Posterior cingulate gyrus (tissue), 11 donors: Measurements from ENCODE around the gene LXN.

Experiments used
- DNase-seq, 10 donors: peaks; one replicate each; pipeline versions ENCODE4 v3.0.0 to v3.0.0-alpha.2; 2020 to 2021; ENCODE audit warnings: mixed read lengths in 3 of 10
- intact Hi-C: fragments of 100-400 bp; cut with DNase I; formaldehyde crosslinking; loops from one replicate; pipeline ENCODE4 v1.15.1; 2023

Gene LXN

DNA sequence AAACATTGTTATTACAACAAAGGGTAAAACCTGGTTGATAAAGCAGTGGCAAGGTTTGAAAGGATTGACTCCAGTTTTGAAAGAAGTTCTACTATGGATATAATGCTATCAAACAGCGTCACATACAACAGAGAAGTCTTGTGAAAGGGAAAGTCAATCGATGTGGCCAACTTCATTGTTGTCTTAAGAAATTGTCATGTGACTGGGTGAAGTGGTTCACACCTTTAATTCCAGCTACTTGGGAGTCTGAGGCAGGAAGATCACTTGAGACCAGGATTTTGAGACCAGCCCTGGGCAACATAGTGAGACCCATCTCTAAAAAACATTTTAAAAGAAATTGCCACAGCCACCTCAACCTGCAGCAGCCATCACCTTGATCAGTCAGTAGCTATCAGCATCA lies 6.2 kb upstream of the LXN start:
- DNase-seq: no peak
- intact Hi-C loops: no loop called here

DNA sequence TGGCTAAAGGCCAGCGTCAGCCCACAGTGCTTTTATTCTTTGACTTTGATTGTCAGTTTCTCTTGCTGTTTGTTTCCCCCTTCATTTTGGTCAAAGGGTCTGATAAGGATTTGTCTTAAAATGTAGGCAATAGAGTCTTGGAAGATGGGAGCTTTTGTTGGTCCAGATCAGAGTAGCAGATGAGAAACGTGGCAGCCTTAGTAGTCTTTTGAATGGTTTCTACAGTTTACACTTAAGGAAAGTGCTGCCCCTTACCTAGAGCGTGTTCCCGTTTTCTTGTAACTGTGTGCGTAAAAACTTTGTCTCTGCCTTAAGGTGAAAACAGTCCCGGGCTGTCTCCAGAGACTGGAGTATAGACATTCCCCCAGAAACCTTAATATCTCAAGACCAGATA lies 630 bp downstream of the LXN start:
- intact Hi-C loops: no loop called here
- DNase-seq: no peak

- intact Hi-C loops: no loop called here
- DNase-seq: no peak
Measured at GRCh38 chr3:158668506-158668905, 3.9 kb downstream of the LXN start.

DNA sequence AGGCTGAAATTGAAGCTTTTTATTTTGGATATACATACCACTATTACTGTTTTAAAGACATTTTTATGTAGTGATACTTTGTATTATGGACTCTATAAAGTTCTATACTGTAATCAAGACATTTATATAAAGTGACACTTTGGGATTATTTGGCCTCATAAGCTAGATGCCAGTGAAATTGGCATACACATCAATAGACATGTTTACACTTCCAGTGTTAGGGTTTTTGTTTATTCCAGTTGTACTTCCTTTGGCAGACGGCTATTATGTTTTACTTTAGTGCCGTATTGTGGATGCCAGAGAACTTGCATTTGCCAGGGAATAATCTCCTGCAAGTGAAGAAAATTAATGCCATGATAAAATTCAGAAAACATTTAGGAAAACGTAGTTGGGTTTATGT lies 6.0 kb downstream of the LXN start:
- intact Hi-C loops: no loop called here
- no peak for DNase-seq

- intact Hi-C loops: no loop called here
Measured at GRCh38 chr3:158663832-158664231, 8.6 kb downstream of the LXN start.

DNA sequence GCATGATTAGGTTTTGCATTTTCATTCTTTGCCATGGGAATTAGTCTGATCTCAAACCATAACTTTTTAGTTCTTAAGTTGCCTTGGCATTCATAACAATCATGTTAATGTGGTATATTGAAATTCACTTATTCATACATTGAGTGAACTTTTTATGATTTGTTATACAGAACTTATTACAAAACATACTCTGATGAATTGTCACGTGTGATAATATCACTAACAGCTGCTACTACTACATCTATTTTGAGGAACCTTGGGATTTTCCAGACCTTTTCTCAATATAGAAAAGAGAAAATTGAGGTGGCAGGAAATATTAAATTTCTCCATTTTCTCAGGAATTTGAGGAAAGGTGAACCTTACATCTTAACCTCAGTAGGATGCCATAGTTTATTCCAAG lies 9.2 kb downstream of the LXN start:
- intact Hi-C loops: no loop called here
- DNase-seq: no peak

More at GRCh38 chr3:158663832-158664231, 8.6 kb downstream of the LXN start:
- DNase-seq: no peak

DNA sequence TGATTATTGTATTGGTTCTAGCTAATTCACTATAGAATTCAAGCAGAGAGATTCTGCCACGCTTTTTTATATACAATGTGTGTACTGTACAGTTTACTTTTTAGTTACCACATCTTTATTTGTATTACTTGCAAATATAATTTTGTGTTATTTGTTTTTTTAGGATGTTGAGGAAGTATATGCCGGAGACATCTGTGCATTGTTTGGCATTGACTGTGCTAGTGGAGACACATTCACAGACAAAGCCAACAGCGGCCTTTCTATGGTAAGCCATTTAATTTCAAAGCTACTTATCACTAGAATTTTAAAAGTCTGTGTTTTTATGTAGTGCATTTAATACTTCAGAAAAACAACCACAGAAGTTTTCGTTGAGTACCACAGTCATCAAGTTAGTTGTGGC lies 11.7 kb downstream of the LXN start:
- intact Hi-C loops: no loop called here

DNA sequence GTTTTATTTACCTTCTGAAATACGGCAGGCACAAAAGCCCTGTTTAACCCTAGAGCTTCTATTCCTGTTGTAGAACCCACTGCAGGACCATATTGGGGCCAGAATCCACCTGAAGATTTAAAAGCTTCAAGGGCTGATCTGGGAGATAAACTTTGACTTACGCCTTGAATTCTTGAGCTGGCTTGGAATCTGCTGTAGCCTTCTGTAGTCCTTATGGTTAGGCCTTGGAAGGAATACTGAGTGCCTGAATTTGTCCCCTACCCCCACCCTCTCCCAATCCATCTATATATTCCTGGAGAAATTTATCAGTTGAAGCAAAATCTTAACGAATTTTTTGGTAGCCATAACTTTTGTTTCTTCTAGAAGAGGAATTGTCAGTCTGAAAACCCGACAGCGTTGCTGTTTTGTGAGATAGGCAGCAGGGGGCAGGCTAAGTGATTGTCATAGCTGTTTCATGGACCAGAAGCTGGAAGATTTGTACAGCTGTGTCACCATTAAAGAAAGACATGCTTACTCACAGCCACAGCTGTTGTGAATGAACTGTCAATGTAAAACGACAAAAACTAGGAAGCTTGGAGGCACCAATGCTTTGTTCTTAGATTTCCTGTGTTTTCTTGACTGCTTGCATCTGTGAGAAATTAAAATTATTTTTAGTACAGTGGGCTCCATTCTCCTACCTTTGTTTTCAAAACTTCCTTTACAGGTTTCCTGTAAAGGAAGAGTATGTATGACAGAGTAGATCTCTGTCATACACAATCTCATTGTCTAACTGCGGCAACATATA lies 12.8 kb downstream of the LXN start:
- peak in 6 of 10 donors; percentile 25 to 93 (median 52) for DNase-seq
- intact Hi-C loops: loop anchor here (2.0 kb wide), 1 partner anchor 131 kb away; no protein-coding TSS in a partner anchor

More for the DNA sequence above, 11.7 kb downstream of the LXN start:
- no peak for DNase-seq

DNA sequence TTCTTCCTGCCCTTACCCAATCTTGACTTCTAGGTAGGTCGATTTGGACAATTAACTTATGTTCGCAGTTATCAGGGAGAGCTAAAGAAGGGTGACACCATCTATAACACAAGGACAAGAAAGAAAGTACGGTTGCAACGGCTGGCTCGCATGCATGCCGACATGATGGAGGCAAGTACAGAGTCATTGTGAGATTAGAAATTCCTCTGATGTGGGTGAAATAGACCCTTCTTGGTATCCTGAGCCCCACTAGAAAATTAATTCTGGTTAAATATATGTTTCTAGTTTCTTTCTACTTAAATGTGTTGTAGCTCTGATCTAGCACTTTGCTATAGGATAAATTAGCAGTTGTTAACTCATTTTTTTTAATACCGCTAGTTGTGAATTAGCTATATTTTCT lies 13.6 kb downstream of the LXN start:
- intact Hi-C loops: loop anchor here (2.0 kb wide), 1 partner anchor 132 kb away; no protein-coding TSS in a partner anchor
- no peak for DNase-seq

DNA sequence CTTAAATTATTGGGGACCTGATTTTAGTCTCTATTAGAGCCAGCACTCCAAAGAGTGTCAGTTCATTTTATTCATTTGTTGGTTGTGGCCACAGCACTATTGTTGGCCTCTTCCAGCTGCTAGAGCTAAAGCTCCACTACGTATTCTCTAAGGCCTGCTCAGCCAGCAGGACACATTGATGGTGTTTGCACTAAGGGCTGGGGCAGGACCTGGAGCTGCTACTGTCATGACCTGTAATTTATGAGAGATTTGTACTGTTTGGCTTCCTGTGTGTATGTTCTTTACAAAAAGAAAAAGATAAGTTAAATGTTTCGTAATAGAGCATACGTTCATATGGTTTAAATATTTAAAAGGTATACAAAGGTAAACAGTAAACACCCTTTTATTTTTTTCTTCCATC lies 20.0 kb downstream of the LXN start:
- intact Hi-C loops: no loop called here
- DNase-seq: no peak

DNA sequence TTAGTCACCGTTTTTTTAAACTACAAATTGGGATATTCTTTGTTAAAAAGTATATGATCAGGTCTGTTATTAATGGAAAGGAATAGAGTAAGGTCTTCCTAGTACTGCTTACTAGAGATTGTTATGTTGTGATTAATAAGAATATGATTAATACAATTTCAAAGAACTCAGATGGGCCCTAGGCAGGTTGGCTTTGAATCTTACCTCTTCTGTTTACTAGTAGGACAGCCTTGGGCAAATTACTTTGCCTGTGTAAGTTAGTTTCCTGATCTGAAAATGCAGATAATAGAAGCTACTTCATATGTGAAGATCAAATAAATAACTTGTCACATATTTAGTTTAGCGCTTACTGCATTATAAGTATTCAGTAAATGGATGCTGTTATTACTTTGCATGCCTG lies 21.3 kb downstream of the LXN start:
- DNase-seq: no peak
- intact Hi-C loops: no loop called here

- intact Hi-C loops: loop anchor here (10.0 kb wide), 1 partner anchor 75 kb away; the partner anchor contains the start of gene MLF1
- no peak for DNase-seq
Measured at GRCh38 chr3:158649791-158650190, 22.7 kb downstream of the LXN start.

- DNase-seq: peak; percentile 85 to 99 (median 93)
- intact Hi-C loops: loop anchor here (10.0 kb wide), 1 partner anchor 70 kb away; the partner anchor contains the start of gene MLF1
Measured at GRCh38 chr3:158644345-158644908, 28.0 kb downstream of the LXN start, which contains the start of gene GFM1. TSS of gene GFM1 (plus strand) at chr3:158644527. CDS start at chr3:158644635, 108 bp downstream.

- intact Hi-C loops: loop anchor here (10.0 kb wide), 1 partner anchor 68 kb away; the partner anchor contains the start of gene MLF1
- DNase-seq: no peak
Measured at GRCh38 chr3:158642474-158643210, 29.8 kb downstream of the LXN start.

- intact Hi-C loops: loop anchor here (10.0 kb wide), 1 partner anchor 67 kb away; the partner anchor contains the start of gene MLF1
- no peak for DNase-seq
Measured at GRCh38 chr3:158642005-158642404, 30.4 kb downstream of the LXN start.

GRCh38 chr3:158640646-158641045 lies 31.8 kb downstream of the LXN start:
- intact Hi-C loops: loop anchor here (10.0 kb wide), 1 partner anchor 66 kb away; the partner anchor contains the start of gene MLF1
- no peak for DNase-seq

DNA sequence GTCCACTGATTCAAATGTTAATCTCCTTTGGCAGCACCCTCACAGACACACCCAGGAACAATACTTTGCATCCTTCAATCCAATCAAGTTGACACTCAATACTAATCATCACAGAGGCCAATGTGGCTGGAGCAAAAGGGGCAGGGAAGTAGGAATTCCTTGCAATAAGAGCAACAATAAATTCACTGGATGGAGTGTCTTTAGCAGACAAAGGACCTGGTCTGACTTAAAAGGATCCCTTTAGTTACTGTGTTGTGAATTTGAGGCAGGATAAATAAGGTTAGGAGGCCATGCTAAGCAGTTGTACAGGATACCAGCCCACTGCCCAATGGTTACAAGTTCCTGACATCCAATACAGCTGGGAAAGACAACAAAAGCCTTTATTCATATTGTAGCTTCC lies 40.5 kb downstream of the LXN start:
- intact Hi-C loops: no loop called here
- no peak for DNase-seq

DNA sequence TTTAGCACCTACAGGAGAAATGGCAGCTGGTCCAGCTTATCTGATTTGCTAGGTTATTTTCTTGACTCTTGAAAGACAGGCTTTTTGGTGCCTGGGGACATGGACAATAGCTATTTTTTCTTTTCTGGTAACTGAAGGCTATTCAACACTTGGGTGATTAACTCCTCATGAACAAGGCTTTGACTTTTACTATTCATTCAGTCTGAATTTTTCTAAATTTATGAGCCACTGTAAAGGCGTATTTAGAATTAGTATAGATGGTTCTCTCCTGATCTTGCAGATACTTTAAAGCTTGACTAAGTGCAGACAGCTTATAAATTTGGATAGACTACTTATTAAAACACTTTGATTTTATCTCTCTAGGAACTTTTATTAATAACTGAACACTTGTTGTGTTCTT lies 46.6 kb downstream of the LXN start:
- intact Hi-C loops: no loop called here
- DNase-seq: no peak

- intact Hi-C loops: no loop called here
- DNase-seq: no peak
Measured at GRCh38 chr3:158617982-158618875, 54.2 kb downstream of the LXN start.
